HS-5 (cell line): ENCODE measurements around the gene USP10.

Experiments
- DNase-seq: peaks from one replicate; pipeline ENCODE4 v3.0.0-alpha.2; 2012; ENCODE audit warnings: low read depth

USP10 gene

DNA sequence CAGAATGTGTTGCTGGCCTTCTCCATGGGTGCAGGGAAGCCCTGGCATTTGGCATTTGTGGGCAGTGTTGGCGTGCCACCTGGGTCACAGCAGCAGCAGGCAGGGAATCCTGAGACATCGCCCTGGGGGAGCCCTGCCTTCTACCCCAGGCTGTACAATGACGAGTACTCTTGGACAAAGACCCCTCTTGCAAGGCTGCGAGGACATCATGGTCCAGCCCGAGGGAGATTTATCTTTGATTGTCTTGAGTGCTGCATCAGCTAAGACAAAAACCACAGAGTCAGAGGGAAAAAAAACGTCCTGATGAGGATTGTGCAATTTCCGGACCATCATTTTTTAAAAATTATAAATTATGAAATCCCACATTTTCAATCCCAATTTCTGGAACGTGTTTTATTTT is 123.7 kb downstream of the USP10 start:
- no peak for DNase-seq

DNA sequence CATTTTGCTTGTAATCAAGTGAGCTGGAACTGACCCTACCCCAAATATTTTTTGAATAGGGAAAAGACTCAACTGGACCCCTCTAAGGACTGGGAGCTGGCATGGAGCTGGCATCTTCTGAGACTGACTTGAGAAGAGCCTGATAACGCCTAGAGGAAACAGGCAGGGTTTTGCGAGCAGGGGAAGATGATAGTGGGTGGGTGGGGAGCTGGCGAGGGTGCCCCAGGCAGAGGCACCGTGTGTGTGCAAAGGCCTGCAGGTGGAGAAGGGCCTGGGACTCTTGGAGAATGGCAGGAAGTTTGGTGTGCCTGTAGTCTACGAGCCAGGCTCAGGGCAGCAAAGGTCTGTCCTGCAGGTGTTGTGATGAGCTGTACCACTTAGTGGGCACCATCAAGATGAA is 124.1 kb downstream of the USP10 start:
- no peak for DNase-seq

DNA sequence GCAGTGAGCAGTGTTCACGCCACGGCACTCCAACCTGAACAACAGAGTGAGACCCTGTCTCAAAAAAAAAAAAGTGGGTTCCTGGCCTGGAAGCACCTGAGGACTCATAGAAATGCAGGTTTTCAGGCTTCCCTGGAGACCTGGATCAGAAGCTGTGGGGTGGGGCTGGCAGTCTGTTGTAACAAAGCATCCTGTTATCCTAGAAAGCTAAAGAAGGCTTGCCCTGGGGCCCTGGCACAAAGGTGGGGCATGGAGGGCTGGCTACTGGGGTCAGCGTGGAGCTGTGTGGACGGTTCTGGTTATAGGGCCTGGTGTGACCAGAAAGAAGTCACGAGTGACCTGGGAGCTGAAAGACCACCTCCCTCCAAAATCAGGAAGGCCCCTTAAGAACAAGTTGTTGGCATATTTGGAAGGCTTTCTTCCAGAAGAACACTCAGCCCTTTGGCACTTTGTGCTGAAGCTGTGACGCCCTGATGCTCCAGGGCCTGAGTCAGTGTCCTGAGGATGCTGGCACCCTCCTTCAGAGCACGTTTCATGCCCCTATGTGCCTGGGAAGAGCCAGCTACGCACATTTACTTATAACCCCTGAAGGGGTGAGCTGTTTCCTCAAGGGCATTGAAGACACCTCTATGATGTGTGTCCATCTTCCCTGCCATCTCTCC is 126.2 kb downstream of the USP10 start:
- DNase-seq = no peak

DNA sequence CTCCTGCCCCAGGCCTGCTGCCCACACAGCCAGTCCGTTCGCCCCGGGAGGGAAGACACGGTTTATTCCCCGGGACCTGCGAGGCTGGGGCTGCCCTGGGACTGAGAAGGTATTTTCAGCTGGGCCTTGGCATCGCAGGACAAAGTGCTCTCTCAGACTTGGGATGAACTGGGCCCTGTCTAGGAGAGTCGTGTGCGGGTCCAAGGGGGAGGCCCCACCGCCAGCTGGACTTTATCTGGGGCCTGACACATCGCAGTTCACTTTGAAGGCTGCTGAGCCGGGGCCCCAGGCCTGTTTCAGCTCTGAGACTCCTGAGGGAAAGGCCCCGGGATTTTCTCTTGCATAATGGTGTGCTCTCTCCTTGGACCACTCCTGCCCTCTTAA is 126.8 kb downstream of the USP10 start:
- DNase-seq = no peak

DNA sequence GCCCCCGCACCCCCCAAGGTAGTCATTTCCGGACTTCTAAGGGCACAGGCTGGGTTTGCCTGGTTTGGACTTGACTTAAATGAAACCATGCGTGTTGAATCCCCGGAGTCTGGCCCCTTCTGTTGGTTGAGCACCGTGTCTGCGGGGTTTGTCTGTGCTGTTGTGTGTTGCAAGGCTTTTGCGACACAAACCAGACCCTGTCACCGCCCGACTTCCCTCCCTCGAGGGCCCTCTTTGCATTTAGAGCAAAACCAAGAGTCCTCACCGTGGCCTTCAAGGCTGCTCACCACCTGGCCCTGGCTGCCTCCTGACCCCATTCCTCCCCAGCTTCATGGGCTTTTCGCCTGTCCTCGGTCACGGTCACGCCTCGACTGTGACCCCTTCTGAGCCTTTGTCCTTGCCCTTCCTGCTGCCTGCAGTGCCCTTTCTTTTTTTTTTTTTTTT is 127.4 kb downstream of the USP10 start:
- no peak for DNase-seq

DNA sequence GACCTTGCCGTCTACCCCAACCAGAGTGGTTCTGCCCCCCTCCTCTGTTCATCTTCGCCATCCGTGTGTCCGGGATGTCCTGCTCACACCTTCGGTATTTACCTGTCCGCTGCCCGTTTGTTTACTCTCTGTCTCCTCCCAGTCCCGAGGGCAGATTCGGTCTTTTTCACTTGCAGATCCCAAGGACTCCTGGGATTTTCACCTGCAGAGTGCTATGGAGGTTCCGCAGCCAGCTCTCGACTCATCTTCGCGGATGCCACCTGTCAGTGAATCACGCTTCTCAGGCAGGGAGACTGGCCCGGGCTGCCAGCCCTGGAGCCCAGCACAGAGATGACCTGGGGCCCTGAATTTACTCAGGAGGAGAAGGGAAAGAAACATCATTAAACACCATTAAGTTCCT is 128.1 kb downstream of the USP10 start:
- no peak for DNase-seq

DNA sequence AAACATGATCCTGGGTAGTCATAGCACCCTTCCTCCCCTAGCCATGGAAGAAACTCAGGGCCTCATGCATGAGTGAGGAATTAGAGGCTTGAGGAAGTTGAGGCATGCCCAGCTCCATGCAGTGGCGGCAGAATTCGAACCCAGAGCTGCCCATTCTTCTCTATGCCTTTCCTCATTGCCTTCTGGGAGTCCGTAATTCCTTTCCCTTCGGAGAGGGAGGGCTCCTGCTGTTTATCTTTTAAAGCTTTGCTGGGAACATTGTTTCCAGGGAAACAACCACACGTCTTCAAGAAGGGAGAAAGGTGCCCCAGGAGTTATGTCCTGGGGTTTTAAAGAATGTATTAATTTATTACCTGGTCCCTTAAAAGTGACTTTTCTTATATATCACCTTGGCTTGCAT is 128.5 kb downstream of the USP10 start:
- no peak for DNase-seq
